HepG2 (cell line): ENCODE measurements around the gene ATP8A2. TPM values are rescaled to one million over a fixed set of nuclear protein-coding genes. Genes with fewer than 3 reads are reported as not detected.

Experiments used
- ATAC-seq: fragments of 200-7000 bp; cut with Tn5 transposase; 3 replicates; pipeline ENCODE4 v1.9.1; 2020; ENCODE audit warnings: mild to moderate bottlenecking, moderate library complexity
- BruUV-seq: library from RNA; stranded (reverse); fragments of 400-500 nt; replicated peaks from 2 replicates; lab custom pipeline; 2021; lab: Mats Ljungman, UMichigan
- CTCF ChIA-PET: fragments of 300-600 bp; formaldehyde crosslinking; extraction: SDS; loops from one replicate; lab custom pipeline; 2021; ENCODE audit warnings: low total read pairs, inconsistent platforms, low intra/inter-chr PET ratio; lab: Yijun Ruan, JAX
- POLR2A ChIA-PET: fragments of 350-600 bp; sonication (Branson Sonifier 250); formaldehyde crosslinking; loops from one replicate; lab custom pipeline; 2020; ENCODE audit warnings: antibody characterized with exemption, inconsistent platforms; lab: Yijun Ruan, JAX
- DNase-seq: peaks from one replicate; pipeline ENCODE4 v3.0.0-alpha.2; 2015; ENCODE audit warnings: low spot score
- FAIRE-seq: peaks from 3 replicates; lab custom pipeline; 2011; peaks lifted over from hg19 to GRCh38; lab: Jason Lieb, UNC
- H2AFZ ChIP-seq: one replicate; pipeline ENCODE4 v1.6.1; 2011; ENCODE audit warnings: low read length, inconsistent platforms
- H3K27ac ChIP-seq: fragments of 300-600 bp; 3 replicates; pipeline ENCODE4 v1.8.0; 2011; ENCODE audit warnings: mixed run types, mild to moderate bottlenecking, mixed read lengths, low read length, inconsistent platforms; ENCODE audit not compliant: insufficient read depth; ENCODE audit errors: extremely low read length
- H3K27me3 ChIP-seq, 2 experiments: fragments of 200-600 bp in 1 of 2; 2 replicates in 1 of 2; 3 replicates in 1 of 2; pipeline versions ENCODE4 v1.6.0 to v1.8.0; 2011; ENCODE audit warnings: low read length in 2 of 2, mild to moderate bottlenecking in 2 of 2, moderate library complexity in 2 of 2, inconsistent platforms in 1 of 2; ENCODE audit not compliant: insufficient read depth in 2 of 2, control insufficient read depth in 1 of 2
- H3K36me3 ChIP-seq, 2 experiments: fragments of 200-600 bp in 1 of 2; replicated peaks in 1 of 2; 2 replicates in 1 of 2; 3 replicates in 1 of 2; pipeline versions ENCODE4 v1.5.1 to v1.8.0; 2011; ENCODE audit warnings: low read length in 2 of 2, inconsistent platforms in 1 of 2; ENCODE audit not compliant: insufficient read depth in 2 of 2, control insufficient read depth in 1 of 2
- H3K4me1 ChIP-seq: 2 replicates; pipeline ENCODE4 v1.5.1; 2012; ENCODE audit warnings: low read length, inconsistent platforms; ENCODE audit not compliant: insufficient read depth
- H3K4me2 ChIP-seq: 2 replicates; pipeline ENCODE4 v1.6.0; 2011; ENCODE audit warnings: low read depth, low read length, inconsistent platforms
- H3K4me3 ChIP-seq, 3 experiments: fragments of 200-600 bp in 1 of 3; sonication (generic), shearing (Covaris generic) in 1 of 3; replicated peaks in 1 of 3; 2 replicates each; pipeline ENCODE4 v1.5.1; 2011 to 2016; ENCODE audit warnings: low read length in 3 of 3, inconsistent platforms in 2 of 3, low read depth in 2 of 3, mild to moderate bottlenecking in 2 of 3, control low read depth in 1 of 3, mixed read lengths in 1 of 3; ENCODE audit not compliant: insufficient read depth in 1 of 3
- H3K79me2 ChIP-seq: one replicate; pipeline ENCODE4 v1.6.1; 2011; ENCODE audit warnings: low read length, inconsistent platforms; ENCODE audit not compliant: insufficient read depth
- H3K9ac ChIP-seq: 2 replicates; pipeline ENCODE4 v1.6.0; 2011; ENCODE audit warnings: mild to moderate bottlenecking, low read depth, low read length, inconsistent platforms; ENCODE audit not compliant: insufficient read depth
- H3K9me3 ChIP-seq: 2 replicates; pipeline ENCODE4 v1.5.1; 2012; ENCODE audit warnings: mild to moderate bottlenecking, low read length
- H4K20me1 ChIP-seq: 2 replicates; pipeline ENCODE4 v1.6.0; 2011; ENCODE audit warnings: inconsistent platforms, mild to moderate bottlenecking, low read length, moderate library complexity; ENCODE audit not compliant: insufficient read depth
- HOXA5 ChIP-seq: sonication (generic); formaldehyde crosslinking; IDR thresholded peaks from 2 replicates; pipeline ENCODE4 v1.4.0; 2020; ENCODE audit warnings: missing genetic modification reagents
- POGK ChIP-seq: sonication (generic); formaldehyde crosslinking; conservative IDR thresholded peaks from 2 replicates; pipeline ENCODE4 v1.8.0; 2022; ENCODE audit warnings: mild to moderate bottlenecking, moderate library complexity, missing genetic modification reagents
- REST ChIP-seq, 2 experiments: IDR thresholded peaks; 2 replicates each; pipeline ENCODE4 v1.6.1; 2011 to 2012; ENCODE audit warnings: low read length in 2 of 2, borderline replicate concordance in 1 of 2, low read depth in 1 of 2, mild to moderate bottlenecking in 1 of 2, moderate library complexity in 1 of 2
- ZNF281 ChIP-seq: sonication (generic); formaldehyde crosslinking; IDR thresholded peaks from 2 replicates; pipeline ENCODE4 v1.4.0; 2020; ENCODE audit warnings: missing genetic modification reagents, borderline replicate concordance
- WGBS: methylation state at CpG from one replicate; pipeline ENCODE4 v1.1.6; 2017; ENCODE audit warnings: low lambda C conversion rate; 5-methylcytosine and 5-hydroxymethylcytosine counted together
- in situ Hi-C: cut with HindIII; loops from 2 replicates; pipeline ENCODE4 v1.10.0; 2017; ENCODE audit warnings: low pct_unique_long_range_greater_than_20kb; ENCODE audit not compliant: extremely low pct_ligation_motif_present
- intact Hi-C: fragments of 100-400 bp; cut with micrococcal nuclease; formaldehyde crosslinking; loops from one replicate; pipeline ENCODE4 v1.10.0; 2022; ENCODE audit not compliant: unreplicated experiment
- polyA plus RNA-seq, 8 experiments: library from polyadenylated mRNA; depleted of rRNA in 3 of 8; stranded (reverse) in 7 of 8; unstranded in 1 of 8; fragments of >200 nt; fragmentation: Illumina TruSeq in 4 of 8; extraction: Trizol in 4 of 8; gene quantifications; 2 replicates each; pipeline versions ENCODE4 v1.2.1 to v1.2.3, GENCODE V29; 2011 to 2016; ENCODE audit warnings: low read depth in 4 of 8, missing spikeins in 1 of 8, mixed read lengths in 1 of 8; ENCODE audit not compliant: insufficient read depth in 1 of 8
- total RNA-seq, 5 experiments: library from RNA; depleted of rRNA; stranded (reverse); fragments of >200 nt; fragmentation: Illumina TruSeq; extraction: Trizol; gene quantifications; 2 replicates each; pipeline ENCODE4 v1.2.3, GENCODE V29; 2016; ENCODE audit warnings: low read depth in 1 of 5
- TF ChIP-seq, protein P1 (sequence below): sonication (generic); formaldehyde crosslinking; IDR thresholded peaks from 2 replicates; pipeline ENCODE4 v1.4.0; 2020; ENCODE audit warnings: missing genetic modification reagents
- TF ChIP-seq, protein P2 (sequence below): IDR thresholded peaks from 2 replicates; pipeline ENCODE4 v1.6.1; 2012; ENCODE audit warnings: low read depth, low read length, improper control_type of control experiment

ATP8A2 gene
- total and polyA plus RNA-seq, 2 of the 13 experiments (the other 11 are each of a cell fraction or from before 2014, with no cell fraction given): 0.09 TPM; not detected in 1

DNA sequence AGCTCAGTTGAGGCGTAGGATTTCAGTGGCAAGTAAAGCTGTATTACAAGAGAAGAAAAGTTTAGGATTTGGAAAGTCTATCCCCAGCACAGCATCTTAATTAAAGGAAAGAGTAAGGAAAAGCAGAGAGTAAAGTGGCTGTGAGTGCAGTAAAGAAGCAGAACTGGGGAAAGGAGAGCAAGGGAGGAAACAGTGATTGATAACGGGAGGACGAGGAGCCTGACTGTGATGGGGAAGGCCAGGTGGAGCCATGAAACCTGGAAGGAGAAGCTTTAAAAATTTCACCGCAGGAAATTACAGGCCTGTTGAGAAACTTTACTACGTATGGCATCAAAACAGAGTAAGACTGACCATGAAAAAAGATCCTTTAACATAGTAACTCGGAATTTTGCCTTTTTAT is 504.5 kb downstream of the ATP8A2 start:
- Histone ChIP-seq H4K20me1 (no peaks in the 10 kb centered on the region), H3K9me3 (no peaks in the 10 kb centered on the region), H3K4me3 (no peak overlapping the region), H3K4me2 (no peak overlapping the region), H3K4me1 (no peaks in the 10 kb centered on the region), H3K27me3 (no peaks in the 10 kb centered on the region; a peak in 1 of 5 replicates), H2AFZ (no peak overlapping the region), H3K36me3 (no peaks in the 10 kb centered on the region), H3K27ac (no peak overlapping the region), H3K79me2 (no peaks in the 10 kb centered on the region), H3K9ac (no peak overlapping the region)
- in situ Hi-C loops (no loop called here), intact Hi-C loops (no loop called here)
- 19% methylated on average over 6 of the region's 6 CpGs for WGBS
- no peak for DNase-seq
- no peak for ATAC-seq
- no peak for FAIRE-seq
- ChIA-PET POLR2A (no interaction called here), CTCF (no interaction called here)
- no TSS peak for BruUV-seq
- TF ChIP-seq, protein P1, sequence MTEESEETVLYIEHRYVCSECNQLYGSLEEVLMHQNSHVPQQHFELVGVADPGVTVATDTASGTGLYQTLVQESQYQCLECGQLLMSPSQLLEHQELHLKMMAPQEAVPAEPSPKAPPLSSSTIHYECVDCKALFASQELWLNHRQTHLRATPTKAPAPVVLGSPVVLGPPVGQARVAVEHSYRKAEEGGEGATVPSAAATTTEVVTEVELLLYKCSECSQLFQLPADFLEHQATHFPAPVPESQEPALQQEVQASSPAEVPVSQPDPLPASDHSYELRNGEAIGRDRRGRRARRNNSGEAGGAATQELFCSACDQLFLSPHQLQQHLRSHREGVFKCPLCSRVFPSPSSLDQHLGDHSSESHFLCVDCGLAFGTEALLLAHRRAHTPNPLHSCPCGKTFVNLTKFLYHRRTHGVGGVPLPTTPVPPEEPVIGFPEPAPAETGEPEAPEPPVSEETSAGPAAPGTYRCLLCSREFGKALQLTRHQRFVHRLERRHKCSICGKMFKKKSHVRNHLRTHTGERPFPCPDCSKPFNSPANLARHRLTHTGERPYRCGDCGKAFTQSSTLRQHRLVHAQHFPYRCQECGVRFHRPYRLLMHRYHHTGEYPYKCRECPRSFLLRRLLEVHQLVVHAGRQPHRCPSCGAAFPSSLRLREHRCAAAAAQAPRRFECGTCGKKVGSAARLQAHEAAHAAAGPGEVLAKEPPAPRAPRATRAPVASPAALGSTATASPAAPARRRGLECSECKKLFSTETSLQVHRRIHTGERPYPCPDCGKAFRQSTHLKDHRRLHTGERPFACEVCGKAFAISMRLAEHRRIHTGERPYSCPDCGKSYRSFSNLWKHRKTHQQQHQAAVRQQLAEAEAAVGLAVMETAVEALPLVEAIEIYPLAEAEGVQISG (CRISPR knock-in tag): no peak
- TF ChIP-seq HOXA5 (CRISPR knock-in tag) (no peak), ZNF281 (CRISPR knock-in tag) (no peak), REST (IDR thresholded peaks at IDR 0.05; ENCODE audit: borderline replicate concordance in 1 of 2, low read depth in 1 of 2, low read length in 2 of 2) (no peak), POGK (CRISPR knock-in tag) (no peak)
- TF ChIP-seq, protein P2, sequence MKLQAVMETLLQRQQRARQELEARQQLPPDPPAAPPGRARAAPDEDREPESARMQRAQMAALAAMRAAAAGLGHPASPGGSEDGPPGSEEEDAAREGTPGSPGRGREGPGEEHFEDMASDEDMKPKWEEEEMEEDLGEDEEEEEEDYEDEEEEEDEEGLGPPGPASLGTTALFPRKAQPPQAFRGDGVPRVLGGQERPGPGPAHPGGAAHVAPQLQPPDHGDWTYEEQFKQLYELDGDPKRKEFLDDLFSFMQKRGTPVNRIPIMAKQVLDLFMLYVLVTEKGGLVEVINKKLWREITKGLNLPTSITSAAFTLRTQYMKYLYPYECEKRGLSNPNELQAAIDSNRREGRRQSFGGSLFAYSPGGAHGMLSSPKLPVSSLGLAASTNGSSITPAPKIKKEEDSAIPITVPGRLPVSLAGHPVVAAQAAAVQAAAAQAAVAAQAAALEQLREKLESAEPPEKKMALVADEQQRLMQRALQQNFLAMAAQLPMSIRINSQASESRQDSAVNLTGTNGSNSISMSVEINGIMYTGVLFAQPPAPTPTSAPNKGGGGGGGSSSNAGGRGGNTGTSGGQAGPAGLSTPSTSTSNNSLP: no peak
